Activated CD4-positive, CD25-positive, alpha-beta regulatory T cell treated with anti-CD3 and anti-CD28 coated beads, Interleukin-2, amount 50 U/mL, for 16 hours (primary cell): ENCODE measurements around the gene C1orf185.
"Not testable (repeated sequence)": the region's sequence is repeated elsewhere in the genome, so short reads cannot be mapped to it uniquely, and the experiment has no call there.

Experiments used
- DNase-seq: peaks from one replicate; pipeline ENCODE4 v3.0.0-alpha.2; 2020; ENCODE audit warnings: low read depth, low spot score

The C1orf185 gene

DNA sequence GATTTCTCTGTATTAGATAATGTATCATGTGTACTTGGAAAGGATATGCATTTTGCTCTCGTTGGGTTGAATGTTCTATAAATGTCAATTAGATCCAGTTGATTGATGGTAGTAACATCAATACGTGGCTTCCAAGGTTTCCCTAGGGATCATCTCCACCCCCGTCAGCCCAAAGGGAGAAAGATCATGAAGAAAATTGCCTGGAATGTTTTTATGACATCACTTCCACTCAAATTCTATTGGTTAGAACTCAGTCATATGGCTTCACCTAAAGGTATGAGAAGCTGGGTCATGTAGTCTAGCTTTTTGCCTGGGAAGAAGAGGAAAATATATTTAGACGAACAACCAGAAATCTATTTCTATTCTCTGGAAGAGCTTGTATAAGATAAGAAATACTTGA, at the start of gene C1orf185:
C1orf185 (plus strand) TSS at position 253 of the 400 bp plus-strand sequence; CDS start at position 259, 6 bp downstream.
- no peak for DNase-seq

DNA sequence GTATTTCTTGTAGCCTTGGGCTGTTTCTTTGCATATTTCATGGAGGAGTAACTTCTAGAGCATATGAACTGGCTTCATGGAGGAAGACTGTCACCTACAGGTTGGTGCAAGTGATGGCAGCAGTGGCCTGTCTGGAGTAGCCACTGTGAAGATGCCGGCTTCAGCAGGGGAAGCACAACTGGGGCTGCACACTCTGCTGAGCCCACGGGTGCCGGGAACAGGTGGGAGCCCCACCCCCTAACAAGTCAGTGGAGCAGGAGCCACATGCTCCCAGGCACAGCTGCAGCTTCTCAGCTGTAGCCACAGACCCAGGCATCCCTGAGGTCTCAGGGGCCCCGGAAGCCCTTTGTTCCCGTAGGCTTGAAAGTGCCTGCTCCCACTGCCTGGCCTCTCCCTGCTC, 43.2 kb upstream of the C1orf185 start:
- no peak for DNase-seq

DNA sequence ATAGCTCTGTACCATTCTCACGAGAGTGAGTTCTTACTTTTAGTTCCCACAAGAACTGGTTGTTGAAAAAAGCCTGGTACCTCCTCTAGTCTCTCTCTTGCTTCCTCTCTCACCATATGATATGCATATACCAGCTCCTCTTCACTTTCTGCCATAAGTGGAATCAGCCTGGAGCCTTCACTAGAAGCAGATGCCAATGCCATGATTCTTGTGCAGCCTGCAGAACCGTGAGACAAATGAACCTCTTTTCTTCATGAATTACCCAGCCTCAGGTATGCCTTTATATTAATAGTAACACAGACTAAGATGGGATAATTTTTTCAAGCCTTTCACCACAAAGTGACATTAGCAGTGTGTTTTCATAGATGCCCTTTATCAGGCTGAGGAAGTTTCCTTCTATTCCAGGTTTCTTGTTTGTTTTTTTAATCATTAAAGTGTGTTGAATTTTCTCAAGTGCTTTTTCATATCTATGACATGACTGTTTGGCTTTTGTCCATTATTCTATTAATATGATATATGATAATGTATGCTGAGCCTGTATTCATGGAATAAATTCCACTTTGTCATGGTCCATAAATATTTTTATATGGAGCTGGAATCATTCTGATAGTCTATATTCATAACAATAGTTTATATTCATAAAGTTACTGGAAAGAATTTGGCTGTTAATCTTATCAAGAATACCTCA, 40.7 kb upstream of the C1orf185 start:
- no peak for DNase-seq

DNA sequence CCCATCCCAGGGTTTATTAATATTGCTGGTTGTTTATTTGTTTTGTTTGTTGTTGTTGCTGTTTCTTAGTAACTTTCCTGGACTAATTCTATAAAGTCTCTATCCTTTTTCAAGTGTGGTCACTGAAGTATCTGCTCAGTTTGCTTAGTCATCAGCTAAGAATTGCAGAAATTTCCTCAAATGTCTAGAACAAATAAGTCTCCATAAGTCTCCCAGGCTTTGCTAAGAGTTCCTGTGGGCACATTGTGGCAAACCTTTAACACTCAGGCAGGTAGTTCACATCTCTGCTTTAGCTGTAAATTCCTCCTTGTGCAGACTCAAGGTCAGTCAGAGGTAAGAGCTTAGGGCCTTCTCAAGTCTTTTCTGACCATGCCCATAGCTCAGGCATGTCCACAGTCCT, 38.9 kb upstream of the C1orf185 start:
- no peak for DNase-seq

- no peak for DNase-seq
Measured at GRCh38 chr1:51070011-51070410, 32.0 kb upstream of the C1orf185 start.

DNA sequence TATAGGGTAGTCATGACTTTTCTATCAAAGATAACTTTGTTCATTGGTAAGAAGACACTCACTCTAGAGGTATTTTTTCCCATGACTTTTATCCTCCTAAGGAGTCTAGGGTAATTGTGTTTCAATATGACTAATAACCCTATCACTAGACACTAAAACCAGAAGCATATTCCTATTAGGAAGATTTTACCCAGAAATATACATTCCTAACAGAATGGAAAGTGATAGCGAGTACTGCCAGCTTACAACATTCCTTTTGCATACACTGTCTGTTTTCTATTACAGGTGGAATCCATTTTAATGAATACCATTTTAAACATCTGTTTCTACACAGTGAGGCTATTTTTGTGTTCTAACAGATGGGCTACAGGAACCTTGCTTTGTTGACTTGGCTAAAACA, 31.4 kb upstream of the C1orf185 start:
- no peak for DNase-seq

DNA sequence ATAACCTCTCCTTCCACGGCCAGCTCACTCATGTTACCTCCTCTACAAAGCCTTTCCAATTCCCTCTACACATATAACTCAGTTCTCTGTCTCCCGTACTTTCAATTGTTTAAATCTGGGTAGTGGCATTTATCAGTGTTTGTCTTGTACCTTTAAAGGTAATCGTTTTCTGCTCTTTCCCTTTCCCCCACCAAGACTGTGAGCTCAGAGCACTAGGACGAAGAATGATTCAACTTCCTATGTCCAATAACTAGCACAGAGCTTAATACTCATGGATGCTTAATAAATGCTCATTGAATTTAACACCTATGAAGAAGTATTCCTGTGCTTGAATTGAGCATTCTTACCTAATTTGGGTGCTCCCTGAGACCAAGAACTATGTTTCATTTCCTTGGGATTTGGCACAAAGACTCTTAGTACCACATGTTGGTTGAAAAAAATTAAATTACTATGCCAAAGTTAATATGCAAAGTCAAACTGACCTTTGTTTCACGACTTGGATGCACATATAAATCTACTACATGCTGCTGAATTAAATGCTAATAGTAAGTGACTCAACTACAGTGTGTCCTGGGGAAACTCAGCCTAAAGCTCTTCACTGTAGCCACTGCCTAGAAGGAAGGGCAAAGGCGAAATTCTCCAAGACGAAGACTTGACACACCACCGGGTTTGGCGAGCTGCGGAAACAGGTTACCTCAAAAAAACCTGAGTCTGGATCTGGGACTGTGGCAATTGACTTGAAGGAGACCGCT, 30.6 kb upstream of the C1orf185 start:
- no peak for DNase-seq

- DNase-seq, result no peak
Measured at GRCh38 chr1:51072043-51072439, 30.0 kb upstream of the C1orf185 start.

- DNase-seq, result no peak
Measured at GRCh38 chr1:51072651-51073050, 29.4 kb upstream of the C1orf185 start.

GRCh38 chr1:51073456-51073855, 28.6 kb upstream of the C1orf185 start:
- no peak for DNase-seq

- DNase-seq, result no peak
Measured at GRCh38 chr1:51086496-51087271, 15.3 kb upstream of the C1orf185 start.

DNA sequence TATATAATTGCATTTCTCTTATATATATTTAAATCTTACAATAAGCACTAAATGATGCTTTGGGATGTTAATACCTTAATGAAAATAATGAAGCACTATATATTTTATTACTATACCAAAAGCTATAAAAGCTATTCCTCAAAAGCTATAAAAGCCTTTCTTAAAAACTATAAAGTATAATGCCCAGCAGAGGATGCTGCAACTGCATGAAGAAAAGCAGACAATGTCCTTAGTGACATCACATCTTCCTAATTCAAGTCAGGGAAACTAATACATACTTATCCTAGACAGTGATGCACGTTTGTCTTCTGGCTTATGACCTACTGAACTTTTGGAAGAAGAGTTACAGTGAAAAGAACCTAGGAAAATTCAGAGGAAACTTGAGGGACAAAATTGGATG, 13.6 kb upstream of the C1orf185 start:
- DNase-seq, result no peak

DNA sequence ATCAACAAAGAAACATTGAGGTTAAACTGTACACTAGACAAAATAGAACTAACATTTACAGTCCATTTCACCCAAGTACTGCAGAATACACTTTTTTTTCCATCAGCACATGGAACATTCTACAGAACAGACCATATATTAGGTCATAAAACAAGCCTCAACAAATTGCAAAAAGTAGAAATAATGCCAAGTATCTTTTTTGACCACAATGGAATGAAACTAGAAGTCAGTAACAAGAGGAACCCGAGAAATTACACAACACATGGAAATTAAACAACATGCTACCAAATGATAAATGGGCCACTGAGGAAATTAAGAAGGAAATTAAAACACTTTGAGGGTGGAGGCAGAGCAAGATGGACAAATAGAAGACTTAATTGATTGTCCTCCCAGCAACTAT, 8.4 kb upstream of the C1orf185 start:
- no peak for DNase-seq

DNA sequence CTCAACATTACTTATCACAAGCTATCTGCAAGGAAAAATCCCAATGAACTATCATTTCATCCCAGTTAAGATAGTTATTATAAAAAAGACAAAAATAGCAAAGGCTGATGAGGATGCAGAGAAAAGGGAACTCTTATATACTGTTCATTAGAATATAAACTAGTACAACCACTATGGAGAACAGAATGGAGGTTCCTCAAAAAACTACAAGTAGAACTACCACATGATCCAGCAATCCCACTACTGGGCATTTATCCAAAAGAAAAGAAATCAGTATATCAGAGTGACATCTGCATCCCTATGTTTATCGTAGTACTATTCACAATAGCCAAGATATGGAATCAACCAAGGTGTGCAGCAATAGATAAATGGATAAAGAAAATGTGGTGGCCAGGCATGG, 4.9 kb upstream of the C1orf185 start:
- DNase-seq, result no peak

DNA sequence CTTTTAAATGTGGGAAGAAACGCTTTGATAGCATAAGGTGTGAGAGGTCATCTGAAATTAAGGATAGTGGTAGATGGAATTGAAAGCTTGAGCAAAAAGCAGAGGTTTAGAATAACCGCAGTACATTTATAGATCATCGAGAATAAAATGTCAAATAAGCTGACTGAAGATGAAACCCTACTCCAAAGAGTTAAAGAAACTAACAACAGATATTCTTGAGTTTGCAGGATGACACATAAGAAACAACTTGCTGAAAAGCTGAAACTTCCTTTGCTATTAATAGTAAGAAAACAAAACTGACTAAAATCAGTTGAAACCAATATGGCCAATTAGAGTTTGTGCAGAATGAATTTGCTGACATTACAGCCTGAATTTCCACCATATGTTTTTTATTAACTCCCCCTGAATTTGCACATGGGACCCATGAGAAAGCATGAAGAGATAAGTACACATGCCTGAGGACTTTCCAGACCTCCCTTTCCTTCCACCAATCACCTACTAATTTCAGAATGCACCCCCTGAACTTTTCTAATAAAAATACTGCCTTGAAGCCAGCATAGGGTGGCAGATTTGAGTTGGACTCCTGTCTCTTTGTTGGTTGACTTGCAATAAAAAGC, 1.7 kb upstream of the C1orf185 start:
- DNase-seq, result no peak

- no peak for DNase-seq
Measured at GRCh38 chr1:51114137-51114536, 12.1 kb downstream of the C1orf185 start.

DNA sequence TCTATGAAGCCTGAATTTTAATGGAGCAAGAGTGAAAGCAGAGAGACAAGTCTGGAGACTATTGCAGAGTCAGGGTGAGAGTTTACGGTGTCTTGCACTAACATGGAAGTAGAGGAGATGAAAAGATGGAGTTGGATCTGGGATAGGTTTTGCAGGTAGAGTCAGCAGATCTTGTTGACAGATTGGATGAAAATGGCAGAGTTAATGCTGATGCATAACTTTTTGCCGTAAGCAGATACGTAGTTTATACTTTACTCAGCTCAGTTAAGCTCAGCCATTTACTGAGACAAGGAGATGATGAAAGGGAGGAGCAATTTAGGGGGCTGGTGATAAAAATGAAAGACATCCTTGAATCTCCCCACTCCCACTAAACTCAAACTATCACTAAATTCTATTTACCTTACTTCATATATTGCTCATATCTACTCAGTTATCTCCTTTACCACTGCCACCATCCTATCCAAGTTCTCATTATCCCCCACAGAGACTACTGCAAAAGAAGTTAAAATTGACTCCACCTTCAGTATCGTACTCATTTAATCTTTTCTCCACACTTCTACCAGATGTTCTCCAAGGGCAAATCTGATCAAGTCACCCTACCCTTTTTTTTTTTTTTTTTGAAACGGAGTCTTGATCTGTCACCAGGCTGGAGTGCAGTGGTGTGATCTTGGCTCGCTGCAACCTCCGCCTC, 13.8 kb downstream of the C1orf185 start:
- no peak for DNase-seq

- no peak for DNase-seq
Measured at GRCh38 chr1:51119331-51119730, 17.3 kb downstream of the C1orf185 start.

DNA sequence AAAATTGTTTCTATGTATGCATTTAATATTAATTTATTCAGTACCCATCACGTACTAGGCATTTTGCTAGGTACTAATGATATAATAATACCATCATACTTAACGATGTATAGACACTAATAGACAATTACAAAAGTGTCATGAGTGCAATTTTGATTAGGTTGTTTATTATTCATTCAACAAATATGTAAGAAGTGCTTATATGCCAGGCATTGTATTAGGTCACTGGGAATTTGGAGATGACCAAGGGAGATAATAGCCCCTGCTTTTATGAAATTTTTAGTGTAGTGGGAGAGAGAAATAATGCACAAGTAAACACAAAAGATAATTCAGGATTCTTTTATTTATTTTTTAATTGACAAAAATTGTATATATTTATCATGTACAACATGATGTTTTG, 18.6 kb downstream of the C1orf185 start:
- DNase-seq, result no peak

DNA sequence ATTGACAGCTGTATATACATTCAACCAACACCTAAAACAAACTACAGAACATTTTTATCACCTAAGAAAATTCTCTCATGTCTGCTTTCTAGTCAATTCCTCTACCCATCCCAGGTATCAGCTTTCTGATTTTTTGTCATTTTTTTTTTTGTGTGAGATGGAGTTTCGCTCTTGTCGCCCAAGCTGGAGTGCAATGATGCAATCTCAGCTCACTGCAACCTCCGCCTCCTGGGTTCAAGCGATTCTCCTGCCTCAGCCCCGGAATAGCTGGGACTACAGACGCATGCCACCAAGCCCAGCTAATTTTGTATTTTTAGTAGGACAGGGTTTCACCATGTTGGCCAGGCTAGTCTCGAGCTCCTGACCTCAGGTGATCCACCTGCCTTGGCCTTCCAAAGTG, 25.1 kb downstream of the C1orf185 start:
- DNase-seq, result not testable (repeated sequence)

- DNase-seq, result no peak
Measured at GRCh38 chr1:51131185-51131584, 29.2 kb downstream of the C1orf185 start.

DNA sequence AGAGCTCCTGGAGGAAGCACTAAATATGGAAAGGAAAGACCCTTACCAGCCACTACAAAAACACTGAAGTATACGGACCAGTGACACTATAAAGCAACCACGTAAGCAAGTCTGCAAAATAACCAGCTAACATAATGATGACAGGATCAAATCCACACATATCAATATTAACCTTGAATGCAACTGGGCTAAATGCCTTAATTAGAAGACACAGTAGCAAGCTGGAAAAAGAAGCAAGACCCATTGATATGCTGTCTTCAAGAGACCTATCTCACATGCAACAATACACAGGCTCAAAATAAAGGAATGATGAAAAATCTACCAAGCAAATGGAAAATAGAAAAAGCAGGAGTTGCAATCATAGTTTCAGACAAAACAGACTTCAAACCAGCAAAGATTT, 31.0 kb downstream of the C1orf185 start:
- DNase-seq, result no peak
